H1 (cell line): ENCODE measurements around the gene RNF187.

Experiments used
- CEBPB ChIP-seq: IDR thresholded peaks from 2 replicates; pipeline ENCODE4 v1.6.1; 2012; ENCODE audit warnings: low read depth, low read length
- JUND ChIP-seq: IDR thresholded peaks from 2 replicates; pipeline ENCODE4 v1.6.1; 2011; ENCODE audit warnings: mild to moderate bottlenecking, improper control_type of control experiment, low read length
- NRF1 ChIP-seq: IDR thresholded peaks from 2 replicates; pipeline ENCODE4 v1.6.1; 2011; ENCODE audit warnings: mild to moderate bottlenecking, low read depth, low read length, improper control_type of control experiment
- POLR2A ChIP-seq, 2 experiments: IDR thresholded peaks; 1 replicate in 1 of 2; 2 replicates in 1 of 2; pipeline ENCODE4 v1.6.1; 2011; ENCODE audit warnings: low read depth in 2 of 2, low read length in 2 of 2, mild to moderate bottlenecking in 2 of 2; ENCODE audit errors: control extremely low read depth in 1 of 2
- POLR2AphosphoS5 ChIP-seq: IDR thresholded peaks from 2 replicates; pipeline ENCODE4 v1.6.1; 2011; ENCODE audit warnings: low read depth, low read length
- SP1 ChIP-seq: IDR thresholded peaks from 2 replicates; pipeline ENCODE4 v1.6.1; 2011; ENCODE audit warnings: low read depth, low read length
- TAF1 ChIP-seq: IDR thresholded peaks from 2 replicates; pipeline ENCODE4 v1.6.1; 2011; ENCODE audit warnings: mild to moderate bottlenecking, low read depth, low read length
- TAF7 ChIP-seq: optimal IDR thresholded peaks from 2 replicates; pipeline ENCODE3; 2011; ENCODE audit warnings: low read depth, mild to moderate bottlenecking, inconsistent platforms, low read length, moderate library complexity, borderline replicate concordance
- TBP ChIP-seq: IDR thresholded peaks from 2 replicates; pipeline ENCODE4 v1.6.1; 2011; ENCODE audit warnings: low read depth, low read length, improper control_type of control experiment
- TF ChIP-seq, protein P1 (sequence below), 3 experiments: IDR thresholded peaks; 1 replicate in 2 of 3; 2 replicates in 1 of 3; pipeline versions ENCODE4 v1.5.1 to v1.6.1; 2011; ENCODE audit warnings: low read length in 3 of 3, mild to moderate bottlenecking in 3 of 3, inconsistent platforms in 2 of 3, low read depth in 1 of 3, moderate library complexity in 1 of 3; ENCODE audit not compliant: insufficient read depth in 1 of 3; ENCODE audit errors: control extremely low read depth in 1 of 3

GRCh38 chr1:228502522-228502921, 15.3 kb downstream of the RNF187 start:
- TF ChIP-seq, protein P1, sequence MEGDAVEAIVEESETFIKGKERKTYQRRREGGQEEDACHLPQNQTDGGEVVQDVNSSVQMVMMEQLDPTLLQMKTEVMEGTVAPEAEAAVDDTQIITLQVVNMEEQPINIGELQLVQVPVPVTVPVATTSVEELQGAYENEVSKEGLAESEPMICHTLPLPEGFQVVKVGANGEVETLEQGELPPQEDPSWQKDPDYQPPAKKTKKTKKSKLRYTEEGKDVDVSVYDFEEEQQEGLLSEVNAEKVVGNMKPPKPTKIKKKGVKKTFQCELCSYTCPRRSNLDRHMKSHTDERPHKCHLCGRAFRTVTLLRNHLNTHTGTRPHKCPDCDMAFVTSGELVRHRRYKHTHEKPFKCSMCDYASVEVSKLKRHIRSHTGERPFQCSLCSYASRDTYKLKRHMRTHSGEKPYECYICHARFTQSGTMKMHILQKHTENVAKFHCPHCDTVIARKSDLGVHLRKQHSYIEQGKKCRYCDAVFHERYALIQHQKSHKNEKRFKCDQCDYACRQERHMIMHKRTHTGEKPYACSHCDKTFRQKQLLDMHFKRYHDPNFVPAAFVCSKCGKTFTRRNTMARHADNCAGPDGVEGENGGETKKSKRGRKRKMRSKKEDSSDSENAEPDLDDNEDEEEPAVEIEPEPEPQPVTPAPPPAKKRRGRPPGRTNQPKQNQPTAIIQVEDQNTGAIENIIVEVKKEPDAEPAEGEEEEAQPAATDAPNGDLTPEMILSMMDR (IDR thresholded peaks at IDR 0.05; ENCODE audit: control extremely low read depth in 1 of 3, insufficient read depth in 1 of 3, low read depth in 1 of 3, low read length in 3 of 3), result no peak
- no peak for TF ChIP-seq POLR2A (IDR thresholded peaks at IDR 0.05; ENCODE audit: control extremely low read depth in 1 of 2, low read depth in 2 of 2, low read length in 2 of 2)
- TF ChIP-seq SP1, result no peak
- TF ChIP-seq NRF1, result no peak
- TF ChIP-seq TBP, result no peak
- TF ChIP-seq CEBPB, result no peak
- TF ChIP-seq POLR2AphosphoS5, result no peak
- TF ChIP-seq TAF1, result no peak
- no peak for TF ChIP-seq JUND
- no peak for TF ChIP-seq TAF7
